NCI-H128 (cell line): Measurements from ENCODE around the gene SLC26A2.

Source experiments
- DNase-seq: peaks from one replicate; lab custom pipeline; 2025; ENCODE audit not compliant: unreplicated experiment; lab: John Stamatoyannopoulos, UW

Gene SLC26A2

GRCh38 chr5:150035139-150035895 is 74.8 kb downstream of the SLC26A2 start:
- DNase-seq, result no peak

- no peak for DNase-seq
These were observed 76.0 kb downstream of the SLC26A2 start for GRCh38 chr5:150036513-150036912.
